EL (cell line): Measurements from ENCODE around the gene CBFA2T2.
A peak's percentile ranks its signal among the peaks of the same experiment; 100 is the strongest.
"Not testable (repeated sequence)": the region's sequence is repeated elsewhere in the genome, so short reads cannot be mapped to it uniquely, and the experiment has no call there.

Source experiments
- DNase-seq: peaks from one replicate; pipeline ENCODE4 v3.0.0-alpha.2; 2016

The CBFA2T2 gene

DNA sequence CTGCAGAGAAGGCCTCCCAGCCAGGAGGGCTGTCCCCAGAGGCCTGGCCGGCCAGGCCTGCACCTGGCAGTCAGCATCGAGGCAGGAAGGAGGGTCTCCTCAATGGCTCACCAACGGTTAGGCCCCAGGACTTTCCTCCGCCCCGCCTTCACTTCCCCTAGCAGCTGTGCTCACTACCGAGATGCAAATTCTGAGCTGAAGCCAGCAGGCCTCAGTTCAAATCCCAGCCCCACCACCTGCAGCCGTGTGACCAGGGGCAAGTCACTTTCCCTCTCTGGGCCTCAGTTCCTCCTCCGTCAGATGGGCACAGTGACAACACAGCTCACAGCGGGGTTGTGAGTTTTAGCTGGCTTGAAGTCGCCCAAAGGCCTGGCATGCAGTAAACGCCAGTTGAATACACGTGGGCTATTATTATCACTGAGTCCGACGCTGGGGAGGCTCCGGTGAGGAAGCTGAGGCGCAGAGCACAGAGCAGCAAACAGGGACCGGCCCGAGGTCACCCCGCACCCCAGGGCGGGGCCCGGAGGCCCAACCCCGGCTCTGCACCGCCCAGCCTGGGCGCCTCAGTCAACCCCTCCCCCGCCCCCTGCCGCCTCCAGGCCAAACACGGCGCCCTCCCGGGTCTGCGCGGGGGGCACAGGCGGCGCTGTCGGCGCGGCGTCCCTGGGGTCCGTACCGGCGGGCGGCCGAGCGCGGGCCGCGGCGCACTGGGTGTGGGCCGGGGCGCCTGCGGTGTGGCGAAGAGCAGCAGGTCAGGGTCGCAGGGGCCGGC is 195.6 kb downstream of the CBFA2T2 start:
- DNase-seq, result peak; percentile 51

- DNase-seq, result peak; percentile 96
Measured at GRCh38 chr20:33686100-33686983, 196.4 kb downstream of the CBFA2T2 start, which contains the start of gene E2F1. Gene E2F1, minus strand, starts transcription at chr20:33686385. Its CDS starts 121 bp downstream, at chr20:33686264.

DNA sequence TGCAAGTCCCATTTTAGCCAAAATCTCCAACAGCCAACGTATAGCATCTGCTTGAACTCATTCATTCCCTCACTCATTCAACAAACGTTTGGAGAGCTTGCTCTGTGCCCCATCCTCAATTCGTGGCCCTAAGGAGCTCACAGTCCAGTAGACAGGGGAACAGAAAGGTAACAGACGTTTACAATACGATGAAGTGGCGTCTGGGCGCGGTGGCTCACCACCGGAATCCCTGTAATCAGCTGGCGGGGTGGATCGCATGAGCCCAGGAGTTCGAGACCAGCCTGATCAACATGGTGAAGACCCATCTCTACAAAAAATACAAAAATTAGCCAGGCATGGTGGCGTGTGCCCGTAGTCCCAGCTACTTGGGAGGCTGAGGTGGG is 197.1 kb downstream of the CBFA2T2 start:
- DNase-seq, result no peak

- peak; percentile 39 for DNase-seq
Measured at GRCh38 chr20:33687370-33687915, 197.5 kb downstream of the CBFA2T2 start.

GRCh38 chr20:33687993-33688937 is 198.4 kb downstream of the CBFA2T2 start:
- DNase-seq, result no peak

GRCh38 chr20:33688938-33689424 is 199.1 kb downstream of the CBFA2T2 start:
- DNase-seq, result no peak

- DNase-seq, result no peak
Measured at GRCh38 chr20:33689493-33689892, 199.6 kb downstream of the CBFA2T2 start.

DNA sequence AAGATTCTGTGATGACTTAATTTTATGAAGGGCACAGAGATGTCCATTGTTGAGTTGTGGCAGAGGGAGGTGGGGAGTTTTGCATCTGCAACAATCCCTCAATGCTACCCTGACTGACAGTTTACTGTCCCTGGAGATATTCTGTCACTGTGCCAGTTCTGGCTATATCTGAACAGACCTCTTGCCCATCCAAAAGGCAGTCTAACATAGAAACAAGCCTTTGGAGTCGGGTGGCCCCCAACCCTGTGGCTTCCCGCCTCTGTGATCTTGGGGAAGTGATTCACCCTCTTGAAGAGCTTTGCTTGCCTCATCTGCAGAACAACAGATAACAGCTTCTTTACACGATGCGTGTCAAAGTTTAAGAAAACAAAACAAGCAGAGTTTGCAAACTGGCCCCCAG is 200.1 kb downstream of the CBFA2T2 start:
- DNase-seq, result peak; percentile 59

DNA sequence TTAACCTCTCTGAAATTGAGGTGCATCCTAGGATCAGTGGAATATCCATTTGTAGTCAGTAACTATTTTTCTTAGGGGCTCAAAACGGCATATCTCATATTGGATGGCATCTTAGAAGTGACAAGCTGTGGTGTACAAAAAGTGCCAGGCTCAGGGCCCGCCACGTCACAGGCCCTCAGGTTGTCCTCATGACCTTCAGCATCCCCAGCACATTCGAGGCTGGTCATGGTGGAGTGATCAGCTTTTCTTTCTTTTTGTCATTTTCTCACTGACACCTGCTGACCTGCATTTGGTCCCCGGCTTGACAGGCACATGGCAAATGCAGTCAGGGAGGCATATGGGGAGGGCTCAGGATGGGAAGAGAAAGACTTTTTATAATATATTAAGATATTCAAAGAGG is 203.4 kb downstream of the CBFA2T2 start:
- DNase-seq, result no peak

DNA sequence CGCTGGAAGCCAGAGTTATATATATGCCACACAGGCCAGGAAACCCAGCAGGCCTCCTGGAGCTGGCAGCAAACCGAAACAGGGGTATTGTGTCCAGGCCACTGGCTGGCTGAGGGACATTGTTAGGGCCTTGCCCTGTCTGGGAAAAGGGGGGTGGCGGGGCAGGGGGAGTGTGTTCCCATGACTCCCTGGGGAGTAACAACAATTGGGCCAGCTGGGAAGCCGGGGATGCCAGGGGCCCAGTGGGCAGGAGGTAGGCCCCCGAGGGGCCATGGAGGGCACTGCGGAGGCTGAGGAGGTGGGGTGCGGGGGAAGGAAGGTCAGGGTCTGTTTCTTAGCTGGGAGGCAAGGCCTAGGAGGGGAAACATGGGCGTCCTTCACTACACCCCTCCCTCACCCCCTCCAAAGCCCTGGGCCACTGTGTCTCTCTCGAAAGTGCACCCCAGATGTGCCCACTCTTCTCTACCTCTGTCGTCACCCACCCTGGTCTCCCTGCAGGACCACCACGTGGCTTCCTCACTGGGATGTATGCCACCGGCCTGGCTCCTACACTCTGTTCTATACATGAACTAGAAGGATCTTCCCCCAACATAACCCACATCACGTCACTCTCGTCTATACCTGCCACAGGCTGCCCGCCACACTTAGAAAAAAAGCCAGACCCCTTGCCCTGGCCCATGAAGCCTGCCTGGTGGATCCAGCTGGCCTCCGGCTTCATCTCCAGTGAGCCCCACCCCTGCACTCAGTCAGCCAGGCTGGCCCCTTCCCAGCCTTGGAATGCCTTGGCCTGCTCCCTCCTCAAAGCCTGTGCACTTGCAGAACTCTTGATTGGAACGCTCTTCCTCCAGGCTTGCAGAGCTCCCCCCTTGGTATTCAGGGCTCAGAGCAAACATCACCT is 204.1 kb downstream of the CBFA2T2 start:
- DNase-seq, result no peak

DNA sequence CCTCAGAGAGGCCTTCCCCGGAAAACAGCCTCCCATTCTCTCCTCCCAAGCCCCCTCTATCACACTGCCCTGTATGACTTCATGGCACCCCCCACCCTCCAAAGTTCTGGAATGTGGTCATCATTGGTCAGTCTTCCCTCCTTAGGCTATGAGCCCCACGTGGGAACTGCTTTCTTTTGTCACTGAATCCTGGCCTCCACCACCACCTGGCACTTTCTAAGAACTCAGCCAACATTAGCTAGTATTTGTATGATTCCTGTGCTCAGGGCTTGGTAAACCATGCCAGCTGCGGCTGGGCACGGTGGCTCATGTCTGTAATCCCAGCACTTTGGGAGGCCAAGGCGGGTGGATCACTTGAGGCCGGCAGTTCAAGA is 204.7 kb downstream of the CBFA2T2 start:
- DNase-seq, result no peak

- DNase-seq, result no peak
Measured at GRCh38 chr20:33696448-33696847, 206.6 kb downstream of the CBFA2T2 start.

DNA sequence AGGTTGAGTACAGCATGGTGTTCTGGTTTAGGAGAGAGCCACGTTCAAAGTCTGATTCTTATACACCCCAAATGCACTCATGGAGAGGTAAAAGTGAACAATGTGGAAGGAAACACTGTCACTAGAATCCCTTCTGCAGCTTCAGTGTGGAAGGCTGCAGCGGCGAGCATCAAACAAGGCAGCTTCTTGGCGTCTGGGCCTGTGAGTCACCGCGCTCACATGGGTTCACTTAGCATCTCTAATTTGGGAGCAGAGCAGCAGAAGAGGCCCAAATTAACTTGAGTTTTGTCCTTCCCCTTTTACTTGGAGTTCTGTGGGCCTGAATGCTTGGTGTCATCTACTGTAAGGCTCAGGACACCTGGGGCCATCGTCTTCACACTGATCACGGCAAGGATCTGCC is 207.2 kb downstream of the CBFA2T2 start:
- peak; percentile 57 for DNase-seq

DNA sequence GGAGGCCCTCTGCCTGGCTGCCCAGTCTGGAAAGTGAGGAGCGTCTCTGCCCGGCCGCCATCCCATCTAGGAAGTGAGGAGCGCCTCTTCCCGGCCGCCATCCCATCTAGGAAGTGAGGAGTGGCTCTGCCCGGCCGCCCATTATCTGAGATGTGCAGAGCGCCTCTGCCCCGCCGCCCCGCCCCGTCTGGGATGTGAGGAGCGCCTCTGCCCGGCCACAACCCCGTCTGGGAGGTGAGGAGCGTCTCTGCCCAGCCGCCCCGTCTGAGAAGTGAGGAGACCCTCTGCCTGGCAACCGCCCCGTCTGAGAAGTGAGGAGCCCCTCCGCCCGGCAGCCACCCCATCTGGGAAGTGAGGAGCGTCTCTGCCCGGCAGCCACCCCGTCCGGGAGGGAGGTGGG is 209.1 kb downstream of the CBFA2T2 start:
- DNase-seq, result not testable (repeated sequence)
